Caco-2 (cell line): ENCODE measurements around the gene MESD. TPM values are rescaled to one million over a fixed set of nuclear protein-coding genes. Genes with fewer than 3 reads are reported as not detected.

Experiments
- BruUV-seq: library from RNA; stranded (reverse); fragments of 400-500 nt; replicated peaks from 2 replicates; lab custom pipeline; 2021; lab: Mats Ljungman, UMichigan
- CTCF ChIA-PET: fragments of 300-600 bp; sonication (Branson Sonifier 250); formaldehyde crosslinking; loops from one replicate; lab custom pipeline; 2022; ENCODE audit warnings: antibody characterized with exemption; lab: Charles Lee
- POLR2A ChIA-PET: fragments of 300-600 bp; sonication (Branson Sonifier 250); formaldehyde crosslinking; loops from one replicate; lab custom pipeline; 2022; ENCODE audit warnings: antibody characterized with exemption; lab: Charles Lee
- DNase-seq, 2 experiments: peaks; one replicate each; pipeline versions ENCODE4 v3.0.0 to v3.0.0-alpha.2; 2020 to 2022
- H3K27me3 ChIP-seq: replicated peaks from 2 replicates; pipeline ENCODE4 v1.6.0; 2011; ENCODE audit warnings: low read length; ENCODE audit not compliant: control insufficient read depth, insufficient read depth
- H3K36me3 ChIP-seq: 2 replicates; pipeline ENCODE4 v1.5.1; 2011; ENCODE audit warnings: low read length; ENCODE audit not compliant: control insufficient read depth, insufficient read depth
- H3K4me1 ChIP-seq: fragments of 250-450 bp; sonication (Bioruptor Pico); 2 replicates; pipeline ENCODE4 v1.5.1; 2020; ENCODE audit warnings: mild to moderate bottlenecking
- H3K4me3 ChIP-seq: 2 replicates; pipeline ENCODE4 v1.5.1; 2011; ENCODE audit warnings: low read depth, mild to moderate bottlenecking, control low read depth, low read length
- H3K9me3 ChIP-seq: fragments of 250-450 bp; sonication (Bioruptor Pico); 2 replicates; pipeline ENCODE4 v1.5.1; 2020; ENCODE audit warnings: mild to moderate bottlenecking, moderate library complexity
- H3K27ac Mint-ChIP-seq: one replicate; pipeline ENCODE4 v1.8.0; 2022; ENCODE audit warnings: mixed read lengths; ENCODE audit not compliant: unreplicated experiment
- H3K27me3 Mint-ChIP-seq: one replicate; pipeline ENCODE4 v1.8.0; 2022; ENCODE audit warnings: mixed read lengths; ENCODE audit not compliant: insufficient read depth, unreplicated experiment
- H3K36me3 Mint-ChIP-seq: one replicate; pipeline ENCODE4 v1.8.0; 2022; ENCODE audit warnings: mild to moderate bottlenecking, mixed read lengths; ENCODE audit not compliant: insufficient read depth, unreplicated experiment
- H3K4me1 Mint-ChIP-seq: one replicate; pipeline ENCODE4 v1.8.0; 2022; ENCODE audit warnings: low read depth, mixed read lengths; ENCODE audit not compliant: unreplicated experiment
- H3K4me3 Mint-ChIP-seq: one replicate; pipeline ENCODE4 v1.8.0; 2022; ENCODE audit warnings: mild to moderate bottlenecking, moderate library complexity, mixed read lengths; ENCODE audit not compliant: unreplicated experiment
- H3K9me3 Mint-ChIP-seq: one replicate; pipeline ENCODE4 v1.8.0; 2022; ENCODE audit warnings: mixed read lengths; ENCODE audit not compliant: unreplicated experiment
- intact Hi-C: fragments of 100-400 bp; cut with micrococcal nuclease; formaldehyde crosslinking; loops from one replicate; pipeline ENCODE4 v1.10.0; 2022; ENCODE audit not compliant: unreplicated experiment
- total RNA-seq: library from RNA; stranded (reverse); gene quantifications from 2 replicates; pipeline ENCODE4 v1.2.3, GENCODE V29; 2022
- TF ChIP-seq, protein P1 (sequence below), 2 experiments: fragments of 200-600 bp in 1 of 2; IDR thresholded peaks; 1 replicate in 1 of 2; 2 replicates in 1 of 2; pipeline versions ENCODE4 v1.5.1 to v1.8.0; 2011 to 2022; ENCODE audit warnings: antibody characterized with exemption in 1 of 2, control low read depth in 1 of 2, inconsistent platforms in 1 of 2, low read depth in 1 of 2, low read length in 1 of 2, mild to moderate bottlenecking in 1 of 2, moderate library complexity in 1 of 2; ENCODE audit not compliant: insufficient read depth in 1 of 2, severe bottlenecking in 1 of 2, unreplicated experiment in 1 of 2

The MESD gene
- total RNA-seq, 1 experiment from 2014 or later = 30.3 TPM

GRCh38 chr15:80932513-80932815 lies 57.2 kb downstream of the MESD start:
- DNase-seq = no peak
- Mint-ChIP-seq H3K4me3 (no peak overlapping the region), H3K9me3 (no peaks in the 10 kb centered on the region), H3K4me1 (peaks cover 5% of the 10 kb centered on the region), H3K27me3 (no peaks in the 10 kb centered on the region), H3K36me3 (no peaks in the 10 kb centered on the region), H3K27ac (no peak overlapping the region)
- Histone ChIP-seq H3K9me3 (no peaks in the 10 kb centered on the region), H3K4me1 (0 out of 2 replicates have a peak, but pooled peaks cover 3% of the 10 kb centered on the region), H3K36me3 (no peaks in the 10 kb centered on the region), H3K27me3 (no peaks in the 10 kb centered on the region), H3K4me3 (no peak overlapping the region)
- intact Hi-C loops = no loop called here
- POLR2A ChIA-PET = no interaction called here
- CTCF ChIA-PET = no interaction called here
- TF ChIP-seq, protein P1, sequence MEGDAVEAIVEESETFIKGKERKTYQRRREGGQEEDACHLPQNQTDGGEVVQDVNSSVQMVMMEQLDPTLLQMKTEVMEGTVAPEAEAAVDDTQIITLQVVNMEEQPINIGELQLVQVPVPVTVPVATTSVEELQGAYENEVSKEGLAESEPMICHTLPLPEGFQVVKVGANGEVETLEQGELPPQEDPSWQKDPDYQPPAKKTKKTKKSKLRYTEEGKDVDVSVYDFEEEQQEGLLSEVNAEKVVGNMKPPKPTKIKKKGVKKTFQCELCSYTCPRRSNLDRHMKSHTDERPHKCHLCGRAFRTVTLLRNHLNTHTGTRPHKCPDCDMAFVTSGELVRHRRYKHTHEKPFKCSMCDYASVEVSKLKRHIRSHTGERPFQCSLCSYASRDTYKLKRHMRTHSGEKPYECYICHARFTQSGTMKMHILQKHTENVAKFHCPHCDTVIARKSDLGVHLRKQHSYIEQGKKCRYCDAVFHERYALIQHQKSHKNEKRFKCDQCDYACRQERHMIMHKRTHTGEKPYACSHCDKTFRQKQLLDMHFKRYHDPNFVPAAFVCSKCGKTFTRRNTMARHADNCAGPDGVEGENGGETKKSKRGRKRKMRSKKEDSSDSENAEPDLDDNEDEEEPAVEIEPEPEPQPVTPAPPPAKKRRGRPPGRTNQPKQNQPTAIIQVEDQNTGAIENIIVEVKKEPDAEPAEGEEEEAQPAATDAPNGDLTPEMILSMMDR (IDR thresholded peaks at IDR 0.05; ENCODE audit: insufficient read depth in 1 of 2, low read depth in 1 of 2, low read length in 1 of 2, severe bottlenecking in 1 of 2, unreplicated experiment in 1 of 2) = no peak
- BruUV-seq = no TSS peak

DNA sequence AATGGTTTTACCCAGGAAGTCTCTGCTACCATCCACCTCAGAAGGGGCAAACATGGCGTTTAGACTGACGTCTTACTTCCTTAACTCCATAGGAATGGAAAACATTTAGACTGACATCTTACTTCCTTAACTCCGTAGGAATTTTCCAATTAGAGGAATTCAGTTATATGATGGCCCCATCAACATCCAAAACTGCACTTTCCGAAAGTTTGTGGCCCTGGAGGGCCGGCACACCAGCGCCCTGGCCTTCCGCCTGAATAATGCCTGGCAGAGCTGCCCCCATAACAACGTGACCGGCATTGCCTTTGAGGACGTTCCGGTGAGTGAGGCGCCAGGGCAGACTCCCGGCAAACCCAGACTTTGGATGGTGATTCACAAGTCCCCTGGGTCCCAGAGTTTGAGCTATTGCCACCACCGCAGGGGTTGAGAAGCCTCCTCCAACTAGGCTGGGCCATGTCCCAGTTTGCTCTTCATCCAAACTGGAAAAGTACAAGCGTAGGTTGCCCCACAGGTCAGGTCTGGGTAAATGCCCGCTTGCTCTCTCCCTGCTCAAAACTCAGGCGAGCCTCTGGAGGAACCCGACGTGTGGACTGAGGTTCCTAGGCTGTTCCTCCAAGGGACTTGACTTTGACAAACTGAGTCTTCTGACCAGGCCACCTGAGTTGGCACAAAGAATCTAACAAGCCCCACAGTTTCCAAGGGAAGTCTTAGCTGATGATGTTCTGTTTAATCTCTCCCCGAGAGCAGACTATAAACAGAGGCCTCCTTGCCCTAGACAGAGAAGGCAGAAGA lies 57.7 kb downstream of the MESD start:
- H3K9me3 Mint-ChIP-seq = no peaks in the 10 kb centered on the region
- POLR2A ChIA-PET = no interaction called here
- intact Hi-C loops = no loop called here
- Histone ChIP-seq H3K4me3 (no peak overlapping the region), H3K4me1 (0 out of 2 replicates have a peak, but pooled peaks cover 3% of the 10 kb centered on the region), H3K36me3 (no peaks in the 10 kb centered on the region), H3K9me3 (no peaks in the 10 kb centered on the region), H3K27me3 (no peaks in the 10 kb centered on the region)
- H3K36me3 Mint-ChIP-seq = no peaks in the 10 kb centered on the region
- no peak overlapping the region for H3K27ac Mint-ChIP-seq
- TF ChIP-seq, protein P1 (IDR thresholded peaks at IDR 0.05; ENCODE audit: insufficient read depth in 1 of 2, low read depth in 1 of 2, low read length in 1 of 2, severe bottlenecking in 1 of 2, unreplicated experiment in 1 of 2) = no peak
- peaks cover 5% of the 10 kb centered on the region for H3K4me1 Mint-ChIP-seq
- CTCF ChIA-PET = no interaction called here
- no peak overlapping the region for H3K4me3 Mint-ChIP-seq
- H3K27me3 Mint-ChIP-seq = no peaks in the 10 kb centered on the region
- BruUV-seq = no TSS peak
- no peak for DNase-seq

GRCh38 chr15:80931191-80931590 lies 58.4 kb downstream of the MESD start:
- H3K36me3 Mint-ChIP-seq = no peaks in the 10 kb centered on the region
- TF ChIP-seq, protein P1 (IDR thresholded peaks at IDR 0.05; ENCODE audit: insufficient read depth in 1 of 2, low read depth in 1 of 2, low read length in 1 of 2, severe bottlenecking in 1 of 2, unreplicated experiment in 1 of 2) = no peak
- H3K9me3 ChIP-seq = no peaks in the 10 kb centered on the region
- H3K27me3 Mint-ChIP-seq = no peaks in the 10 kb centered on the region
- H3K4me1 Mint-ChIP-seq = peaks cover 5% of the 10 kb centered on the region
- no peak for DNase-seq
- ChIA-PET POLR2A (no interaction called here), CTCF (no interaction called here)
- H3K9me3 Mint-ChIP-seq = no peaks in the 10 kb centered on the region
- no peaks in the 10 kb centered on the region for H3K36me3 ChIP-seq
- H3K4me3 ChIP-seq = no peak overlapping the region
- 0 out of 2 replicates have a peak, but pooled peaks cover 3% of the 10 kb centered on the region for H3K4me1 ChIP-seq
- intact Hi-C loops = no loop called here
- BruUV-seq = no TSS peak
- no peak overlapping the region for H3K27ac Mint-ChIP-seq
- no peak overlapping the region for H3K4me3 Mint-ChIP-seq
- H3K27me3 ChIP-seq = no peaks in the 10 kb centered on the region
